GM23338 (cell line): ENCODE results near the gene TSFM. TPM values are rescaled to one million over a fixed set of nuclear protein-coding genes. Genes with fewer than 3 reads are reported as not detected.
A peak's percentile ranks its signal among the peaks of the same experiment; 100 is the strongest.

Source experiments
- ATAC-seq: fragments of 200-7000 bp; cut with Tn5 transposase; 3 replicates; pipeline ENCODE4 v1.9.1; 2020
- DNase-seq: peaks from one replicate; pipeline ENCODE4 v3.0.0-alpha.2; 2015; ENCODE audit warnings: low spot score
- H2AFZ ChIP-seq: fragments of 200-600 bp; sonication (generic); 2 replicates; pipeline ENCODE4 v1.8.0; 2016; ENCODE audit warnings: antibody characterized with exemption, mild to moderate bottlenecking, moderate library complexity
- H3F3A ChIP-seq: fragments of 200-600 bp; sonication (generic); replicated peaks from 2 replicates; pipeline ENCODE4 v1.8.0; 2017; ENCODE audit warnings: antibody characterized with exemption, mixed run types, low read depth
- H3K27ac ChIP-seq: fragments of 200-600 bp; sonication (generic); 2 replicates; pipeline ENCODE4 v1.6.1; 2016; ENCODE audit warnings: low read depth
- H3K27me3 ChIP-seq: fragments of 200-600 bp; sonication (generic); 2 replicates; pipeline ENCODE4 v1.8.0; 2016; ENCODE audit warnings: mild to moderate bottlenecking, mixed run types, moderate library complexity; ENCODE audit not compliant: insufficient read depth
- H3K36me3 ChIP-seq: fragments of 200-600 bp; sonication (generic); 2 replicates; pipeline ENCODE4 v1.8.0; 2016; ENCODE audit warnings: mild to moderate bottlenecking; ENCODE audit not compliant: insufficient read depth
- H3K4me1 ChIP-seq: fragments of 200-600 bp; sonication (generic); 2 replicates; pipeline ENCODE4 v1.8.0; 2016; ENCODE audit warnings: mild to moderate bottlenecking, moderate library complexity; ENCODE audit not compliant: insufficient read depth
- H3K4me2 ChIP-seq: fragments of 200-600 bp; sonication (generic); 2 replicates; pipeline ENCODE4 v1.7.1; 2017; ENCODE audit warnings: mixed run types
- H3K4me3 ChIP-seq: fragments of 200-600 bp; sonication (generic); 2 replicates; pipeline ENCODE4 v1.6.1; 2016; ENCODE audit warnings: mixed run types
- H3K79me2 ChIP-seq: fragments of 200-600 bp; sonication (generic); replicated peaks from 2 replicates; pipeline ENCODE4 v1.8.0; 2017; ENCODE audit warnings: mild to moderate bottlenecking; ENCODE audit not compliant: insufficient read depth
- H3K9me2 ChIP-seq: fragments of 200-600 bp; sonication (generic); 2 replicates; pipeline ENCODE4 v1.8.0; 2017; ENCODE audit not compliant: insufficient read depth
- H4K20me1 ChIP-seq: fragments of 200-600 bp; sonication (generic); replicated peaks from 2 replicates; pipeline ENCODE4 v1.8.0; 2017; ENCODE audit warnings: mild to moderate bottlenecking; ENCODE audit not compliant: insufficient read depth
- H3K27ac Mint-ChIP-seq: 2 replicates; pipeline ENCODE4 v1.8.0; 2020; ENCODE audit warnings: inconsistent platforms, mild to moderate bottlenecking, moderate library complexity, mixed read lengths
- H3K27me3 Mint-ChIP-seq: 3 replicates; pipeline ENCODE4 v1.8.0; 2022; ENCODE audit warnings: low read depth, mild to moderate bottlenecking, moderate library complexity, mixed read lengths, inconsistent platforms; ENCODE audit not compliant: insufficient read depth, poor library complexity
- H3K36me3 Mint-ChIP-seq: 3 replicates; pipeline ENCODE4 v1.8.0; 2021; ENCODE audit warnings: low read depth, mild to moderate bottlenecking, inconsistent platforms, moderate library complexity, mixed read lengths
- H3K4me1 Mint-ChIP-seq: 3 replicates; pipeline ENCODE4 v1.8.0; 2020; ENCODE audit warnings: mild to moderate bottlenecking, inconsistent platforms, mixed read lengths
- H3K4me3 Mint-ChIP-seq: 3 replicates; pipeline ENCODE4 v1.8.0; 2021; ENCODE audit warnings: moderate library complexity, mild to moderate bottlenecking, inconsistent platforms, mixed read lengths
- H3K9me3 Mint-ChIP-seq: 3 replicates; pipeline ENCODE4 v1.8.0; 2020; ENCODE audit warnings: moderate library complexity, mild to moderate bottlenecking, inconsistent platforms, mixed read lengths
- EZH2 ChIP-seq: fragments of 200-600 bp; sonication (generic); IDR thresholded peaks from one replicate; pipeline ENCODE4 v1.8.0; 2017; ENCODE audit warnings: antibody characterized with exemption, mild to moderate bottlenecking, low read depth; ENCODE audit not compliant: unreplicated experiment
- EZH2phosphoT487 ChIP-seq: fragments of 200-600 bp; sonication (generic); IDR thresholded peaks from one replicate; pipeline ENCODE4 v1.8.1; 2018; ENCODE audit warnings: antibody characterized with exemption; ENCODE audit not compliant: unreplicated experiment
- NANOG ChIP-seq: IDR thresholded peaks from 2 replicates; pipeline ENCODE4 v1.6.1; 2016; ENCODE audit warnings: antibody characterized with exemption, borderline replicate concordance
- POLR2AphosphoS5 ChIP-seq: IDR thresholded peaks from 2 replicates; pipeline ENCODE4 v1.6.1; 2016; ENCODE audit warnings: antibody characterized with exemption, low read depth
- STAT1 ChIP-seq: IDR thresholded peaks from one replicate; pipeline ENCODE4 v1.6.1; 2016; ENCODE audit warnings: antibody characterized with exemption; ENCODE audit not compliant: unreplicated experiment
- ZNF114 ChIP-seq: fragments of 250-450 bp; sonication (Bioruptor Pico); IDR thresholded peaks from 2 replicates; pipeline ENCODE4 v1.5.0; 2020; ENCODE audit warnings: mild to moderate bottlenecking, moderate library complexity
- ZNF331 ChIP-seq: fragments of 250-450 bp; sonication (Bioruptor Pico); IDR thresholded peaks from 2 replicates; pipeline ENCODE4 v1.5.0; 2020; ENCODE audit warnings: low read depth, mild to moderate bottlenecking, moderate library complexity
- polyA plus RNA-seq: library from polyadenylated mRNA; unstranded; fragments of >200 nt; fragmentation: Nextera tagmentation; extraction: Ambion mirVana; gene quantifications from 2 replicates; pipeline ENCODE4 v1.2.1, GENCODE V29; 2016
- total RNA-seq: library from RNA; depleted of rRNA; stranded (reverse); fragments of >200 nt; shearing (Covaris generic); gene quantifications from 2 replicates; pipeline ENCODE4 v1.2.3, GENCODE V29; 2014
- TF ChIP-seq, protein P1 (sequence below): fragments of 250-450 bp; sonication (Bioruptor Pico); IDR thresholded peaks from 2 replicates; pipeline ENCODE4 v1.5.0; 2020; ENCODE audit warnings: mild to moderate bottlenecking, moderate library complexity
- TF ChIP-seq, protein P2 (sequence below): IDR thresholded peaks from 2 replicates; pipeline ENCODE4 v1.6.1; 2016; ENCODE audit warnings: antibody characterized with exemption

Gene TSFM
- total and polyA plus RNA-seq, 2 experiments from 2014 or later: 29.5 to 43.1 TPM

DNA sequence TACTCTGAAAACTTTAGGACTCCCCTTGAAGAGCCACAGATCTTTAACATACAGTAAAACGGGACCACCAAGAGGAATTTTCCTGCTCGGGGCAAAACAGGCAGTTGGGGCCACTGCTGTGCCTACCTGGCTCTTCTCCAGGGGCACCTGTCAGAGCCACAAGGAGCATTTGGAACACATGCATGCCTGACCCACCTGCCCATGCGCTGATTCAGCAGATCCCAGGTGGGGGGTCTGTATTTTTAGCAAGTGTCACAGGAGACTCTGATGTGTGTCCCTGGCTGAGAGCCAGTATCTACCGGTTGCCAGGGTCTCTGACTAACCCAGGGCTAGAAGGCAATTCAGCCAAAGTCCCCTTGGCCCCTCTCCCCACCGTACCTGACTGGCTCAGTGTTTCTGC lies 57.4 kb downstream of the TSFM start (continued):
- TF ChIP-seq, protein P1, sequence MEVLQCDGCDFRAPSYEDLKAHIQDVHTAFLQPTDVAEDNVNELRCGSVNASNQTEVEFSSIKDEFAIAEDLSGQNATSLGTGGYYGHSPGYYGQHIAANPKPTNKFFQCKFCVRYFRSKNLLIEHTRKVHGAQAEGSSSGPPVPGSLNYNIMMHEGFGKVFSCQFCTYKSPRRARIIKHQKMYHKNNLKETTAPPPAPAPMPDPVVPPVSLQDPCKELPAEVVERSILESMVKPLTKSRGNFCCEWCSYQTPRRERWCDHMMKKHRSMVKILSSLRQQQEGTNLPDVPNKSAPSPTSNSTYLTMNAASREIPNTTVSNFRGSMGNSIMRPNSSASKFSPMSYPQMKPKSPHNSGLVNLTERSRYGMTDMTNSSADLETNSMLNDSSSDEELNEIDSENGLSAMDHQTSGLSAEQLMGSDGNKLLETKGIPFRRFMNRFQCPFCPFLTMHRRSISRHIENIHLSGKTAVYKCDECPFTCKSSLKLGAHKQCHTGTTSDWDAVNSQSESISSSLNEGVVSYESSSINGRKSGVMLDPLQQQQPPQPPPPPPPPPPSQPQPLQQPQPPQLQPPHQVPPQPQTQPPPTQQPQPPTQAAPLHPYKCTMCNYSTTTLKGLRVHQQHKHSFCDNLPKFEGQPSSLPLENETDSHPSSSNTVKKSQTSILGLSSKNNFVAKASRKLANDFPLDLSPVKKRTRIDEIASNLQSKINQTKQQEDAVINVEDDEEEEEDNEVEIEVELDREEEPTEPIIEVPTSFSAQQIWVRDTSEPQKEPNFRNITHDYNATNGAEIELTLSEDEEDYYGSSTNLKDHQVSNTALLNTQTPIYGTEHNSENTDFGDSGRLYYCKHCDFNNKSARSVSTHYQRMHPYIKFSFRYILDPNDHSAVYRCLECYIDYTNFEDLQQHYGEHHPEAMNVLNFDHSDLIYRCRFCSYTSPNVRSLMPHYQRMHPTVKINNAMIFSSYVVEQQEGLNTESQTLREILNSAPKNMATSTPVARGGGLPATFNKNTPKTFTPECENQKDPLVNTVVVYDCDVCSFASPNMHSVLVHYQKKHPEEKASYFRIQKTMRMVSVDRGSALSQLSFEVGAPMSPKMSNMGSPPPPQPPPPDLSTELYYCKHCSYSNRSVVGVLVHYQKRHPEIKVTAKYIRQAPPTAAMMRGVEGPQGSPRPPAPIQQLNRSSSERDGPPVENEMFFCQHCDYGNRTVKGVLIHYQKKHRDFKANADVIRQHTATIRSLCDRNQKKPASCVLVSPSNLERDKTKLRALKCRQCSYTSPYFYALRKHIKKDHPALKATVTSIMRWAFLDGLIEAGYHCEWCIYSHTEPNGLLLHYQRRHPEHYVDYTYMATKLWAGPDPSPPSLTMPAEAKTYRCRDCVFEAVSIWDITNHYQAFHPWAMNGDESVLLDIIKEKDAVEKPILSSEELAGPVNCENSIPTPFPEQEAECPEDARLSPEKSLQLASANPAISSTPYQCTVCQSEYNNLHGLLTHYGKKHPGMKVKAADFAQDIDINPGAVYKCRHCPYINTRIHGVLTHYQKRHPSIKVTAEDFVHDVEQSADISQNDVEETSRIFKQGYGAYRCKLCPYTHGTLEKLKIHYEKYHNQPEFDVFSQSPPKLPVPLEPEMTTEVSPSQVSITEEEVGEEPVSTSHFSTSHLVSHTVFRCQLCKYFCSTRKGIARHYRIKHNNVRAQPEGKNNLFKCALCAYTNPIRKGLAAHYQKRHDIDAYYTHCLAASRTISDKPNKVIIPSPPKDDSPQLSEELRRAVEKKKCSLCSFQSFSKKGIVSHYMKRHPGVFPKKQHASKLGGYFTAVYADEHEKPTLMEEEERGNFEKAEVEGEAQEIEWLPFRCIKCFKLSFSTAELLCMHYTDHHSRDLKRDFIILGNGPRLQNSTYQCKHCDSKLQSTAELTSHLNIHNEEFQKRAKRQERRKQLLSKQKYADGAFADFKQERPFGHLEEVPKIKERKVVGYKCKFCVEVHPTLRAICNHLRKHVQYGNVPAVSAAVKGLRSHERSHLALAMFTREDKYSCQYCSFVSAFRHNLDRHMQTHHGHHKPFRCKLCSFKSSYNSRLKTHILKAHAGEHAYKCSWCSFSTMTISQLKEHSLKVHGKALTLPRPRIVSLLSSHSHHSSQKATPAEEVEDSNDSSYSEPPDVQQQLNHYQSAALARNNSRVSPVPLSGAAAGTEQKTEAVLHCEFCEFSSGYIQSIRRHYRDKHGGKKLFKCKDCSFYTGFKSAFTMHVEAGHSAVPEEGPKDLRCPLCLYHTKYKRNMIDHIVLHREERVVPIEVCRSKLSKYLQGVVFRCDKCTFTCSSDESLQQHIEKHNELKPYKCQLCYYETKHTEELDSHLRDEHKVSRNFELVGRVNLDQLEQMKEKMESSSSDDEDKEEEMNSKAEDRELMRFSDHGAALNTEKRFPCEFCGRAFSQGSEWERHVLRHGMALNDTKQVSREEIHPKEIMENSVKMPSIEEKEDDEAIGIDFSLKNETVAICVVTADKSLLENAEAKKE (CRISPR knock-in tag): no peak
- TF ChIP-seq STAT1 (no peak), ZNF331 (no peak), EZH2phosphoT487 (no peak)

DNA sequence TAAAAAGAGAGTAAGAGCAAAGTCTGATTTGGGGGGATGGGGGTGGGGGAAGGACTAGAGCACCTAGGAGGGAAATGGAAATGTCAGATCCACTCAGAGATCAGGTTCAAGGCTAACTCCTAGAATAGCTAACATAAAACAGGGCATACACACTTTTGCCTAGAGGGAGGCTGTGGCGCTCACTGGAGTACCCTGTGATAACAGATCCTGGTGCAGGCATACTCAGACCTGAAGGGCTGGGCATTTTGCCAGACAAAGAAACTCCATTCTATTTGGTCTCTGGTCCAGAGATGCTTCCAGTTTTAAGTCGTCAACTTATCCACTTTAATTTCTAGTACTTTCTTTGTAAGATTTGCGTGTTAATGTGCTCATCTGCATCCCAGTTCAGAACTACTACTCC lies 58.1 kb downstream of the TSFM start:
- Histone ChIP-seq H4K20me1 (peaks cover 48% of the 10 kb centered on the region), H3F3A (peaks cover 15% of the 10 kb centered on the region), H3K27me3 (no peaks in the 10 kb centered on the region)

More for the DNA sequence above, 58.1 kb downstream of the TSFM start:
- ATAC-seq (no peak), DNase-seq (no peak)
- H3K4me3 ChIP-seq: no peak overlapping the region
- peak overlapping the region; percentile 69 for H3K4me2 ChIP-seq
- Mint-ChIP-seq H3K4me1 (peaks cover 86% of the 10 kb centered on the region), H3K27me3 (peaks cover 9% of the 10 kb centered on the region), H3K27ac (peak overlapping the region; percentile 47; the same call in 1 of the 2 replicates), H3K36me3 (peaks cover 9% of the 10 kb centered on the region; the same call in 2 of the 3 replicates), H3K4me3 (peak overlapping the region; percentile 42; the same call in 2 of the 3 replicates), H3K9me3 (no peaks in the 10 kb centered on the region)
- no peak overlapping the region for H3K27ac ChIP-seq
- TF ChIP-seq STAT1: no peak
- TF ChIP-seq ZNF114 (CRISPR knock-in tag): no peak
- TF ChIP-seq POLR2AphosphoS5: no peak
- TF ChIP-seq EZH2phosphoT487: no peak
- no peak for TF ChIP-seq ZNF331
- TF ChIP-seq, protein P2, sequence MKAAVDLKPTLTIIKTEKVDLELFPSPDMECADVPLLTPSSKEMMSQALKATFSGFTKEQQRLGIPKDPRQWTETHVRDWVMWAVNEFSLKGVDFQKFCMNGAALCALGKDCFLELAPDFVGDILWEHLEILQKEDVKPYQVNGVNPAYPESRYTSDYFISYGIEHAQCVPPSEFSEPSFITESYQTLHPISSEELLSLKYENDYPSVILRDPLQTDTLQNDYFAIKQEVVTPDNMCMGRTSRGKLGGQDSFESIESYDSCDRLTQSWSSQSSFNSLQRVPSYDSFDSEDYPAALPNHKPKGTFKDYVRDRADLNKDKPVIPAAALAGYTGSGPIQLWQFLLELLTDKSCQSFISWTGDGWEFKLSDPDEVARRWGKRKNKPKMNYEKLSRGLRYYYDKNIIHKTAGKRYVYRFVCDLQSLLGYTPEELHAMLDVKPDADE: no peak
- TF ChIP-seq EZH2: no peak
- TF ChIP-seq, protein P1 (CRISPR knock-in tag): no peak
- TF ChIP-seq NANOG: no peak
- H3K4me1 ChIP-seq: peaks cover 82% of the 10 kb centered on the region
- H3K36me3 ChIP-seq: no peaks in the 10 kb centered on the region
- no peak overlapping the region for H2AFZ ChIP-seq
- H3K9me2 ChIP-seq: no peaks in the 10 kb centered on the region
- peaks cover 97% of the 10 kb centered on the region for H3K79me2 ChIP-seq
